ENCODE results near the gene CDH13.

DNA sequence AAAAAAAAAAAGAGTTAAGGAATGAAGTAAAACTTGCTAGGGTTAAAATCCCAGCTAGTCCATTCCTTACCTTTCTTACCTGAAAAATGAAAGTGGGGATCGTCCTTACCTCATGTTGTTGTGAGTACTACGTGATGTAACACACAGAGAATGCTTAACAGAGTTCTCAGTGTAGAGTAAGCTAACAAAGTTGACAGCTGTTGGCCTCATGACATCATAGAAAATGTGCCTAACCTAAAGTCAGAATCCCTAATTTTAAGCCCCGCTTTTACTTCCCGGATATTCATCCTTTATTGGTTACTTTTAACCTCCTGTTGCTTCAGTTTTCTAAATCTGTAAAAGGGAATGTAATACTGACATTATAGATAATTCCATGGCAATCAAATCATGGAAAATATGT is 675.2 kb downstream of the CDH13 start:
- TF ChIP-seq, protein P1, sequence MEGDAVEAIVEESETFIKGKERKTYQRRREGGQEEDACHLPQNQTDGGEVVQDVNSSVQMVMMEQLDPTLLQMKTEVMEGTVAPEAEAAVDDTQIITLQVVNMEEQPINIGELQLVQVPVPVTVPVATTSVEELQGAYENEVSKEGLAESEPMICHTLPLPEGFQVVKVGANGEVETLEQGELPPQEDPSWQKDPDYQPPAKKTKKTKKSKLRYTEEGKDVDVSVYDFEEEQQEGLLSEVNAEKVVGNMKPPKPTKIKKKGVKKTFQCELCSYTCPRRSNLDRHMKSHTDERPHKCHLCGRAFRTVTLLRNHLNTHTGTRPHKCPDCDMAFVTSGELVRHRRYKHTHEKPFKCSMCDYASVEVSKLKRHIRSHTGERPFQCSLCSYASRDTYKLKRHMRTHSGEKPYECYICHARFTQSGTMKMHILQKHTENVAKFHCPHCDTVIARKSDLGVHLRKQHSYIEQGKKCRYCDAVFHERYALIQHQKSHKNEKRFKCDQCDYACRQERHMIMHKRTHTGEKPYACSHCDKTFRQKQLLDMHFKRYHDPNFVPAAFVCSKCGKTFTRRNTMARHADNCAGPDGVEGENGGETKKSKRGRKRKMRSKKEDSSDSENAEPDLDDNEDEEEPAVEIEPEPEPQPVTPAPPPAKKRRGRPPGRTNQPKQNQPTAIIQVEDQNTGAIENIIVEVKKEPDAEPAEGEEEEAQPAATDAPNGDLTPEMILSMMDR (IDR thresholded peaks at IDR 0.05): no peak
- TF ChIP-seq POLR2AphosphoS5 (IDR thresholded peaks at IDR 0.05) (no peak), POLR2A (IDR thresholded peaks at IDR 0.05; ENCODE audit: low read depth) (no peak), EP300 (IDR thresholded peaks at IDR 0.05) (no peak)

Data from esophagus muscularis mucosa (tissue), 4 donors.